ENCODE data around the gene OSBP2. TPM values are rescaled to one million over a fixed set of nuclear protein-coding genes. Genes with fewer than 3 reads are reported as not detected.

OSBP2 gene
- total and polyA plus RNA-seq, 10 of the 15 experiments (the other 5 are each of a cell fraction or from before 2014, with no cell fraction given) = 0.11 to 7.7 (median 3.6) TPM

DNA sequence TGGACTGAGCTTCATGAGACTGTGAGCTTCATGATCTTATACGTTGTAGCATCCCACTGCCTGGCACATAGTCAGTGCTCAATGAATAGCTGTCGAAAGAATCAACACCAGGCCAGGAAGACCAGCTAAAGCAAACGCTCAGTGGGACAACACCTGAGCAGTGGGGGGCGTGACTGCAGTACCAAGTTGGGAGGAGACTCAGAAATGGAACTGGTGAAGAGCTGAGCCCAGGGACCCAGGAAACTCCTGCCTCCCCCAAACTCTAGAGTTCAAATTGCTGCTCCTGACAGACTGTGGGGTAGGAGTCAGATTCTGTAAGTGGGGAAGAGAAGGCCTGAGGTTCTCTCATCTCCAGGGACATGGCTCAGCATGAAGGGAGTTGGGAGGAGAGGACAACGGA, 214.6 kb downstream of the OSBP2 start (continued):
- TF ChIP-seq, protein P1, sequence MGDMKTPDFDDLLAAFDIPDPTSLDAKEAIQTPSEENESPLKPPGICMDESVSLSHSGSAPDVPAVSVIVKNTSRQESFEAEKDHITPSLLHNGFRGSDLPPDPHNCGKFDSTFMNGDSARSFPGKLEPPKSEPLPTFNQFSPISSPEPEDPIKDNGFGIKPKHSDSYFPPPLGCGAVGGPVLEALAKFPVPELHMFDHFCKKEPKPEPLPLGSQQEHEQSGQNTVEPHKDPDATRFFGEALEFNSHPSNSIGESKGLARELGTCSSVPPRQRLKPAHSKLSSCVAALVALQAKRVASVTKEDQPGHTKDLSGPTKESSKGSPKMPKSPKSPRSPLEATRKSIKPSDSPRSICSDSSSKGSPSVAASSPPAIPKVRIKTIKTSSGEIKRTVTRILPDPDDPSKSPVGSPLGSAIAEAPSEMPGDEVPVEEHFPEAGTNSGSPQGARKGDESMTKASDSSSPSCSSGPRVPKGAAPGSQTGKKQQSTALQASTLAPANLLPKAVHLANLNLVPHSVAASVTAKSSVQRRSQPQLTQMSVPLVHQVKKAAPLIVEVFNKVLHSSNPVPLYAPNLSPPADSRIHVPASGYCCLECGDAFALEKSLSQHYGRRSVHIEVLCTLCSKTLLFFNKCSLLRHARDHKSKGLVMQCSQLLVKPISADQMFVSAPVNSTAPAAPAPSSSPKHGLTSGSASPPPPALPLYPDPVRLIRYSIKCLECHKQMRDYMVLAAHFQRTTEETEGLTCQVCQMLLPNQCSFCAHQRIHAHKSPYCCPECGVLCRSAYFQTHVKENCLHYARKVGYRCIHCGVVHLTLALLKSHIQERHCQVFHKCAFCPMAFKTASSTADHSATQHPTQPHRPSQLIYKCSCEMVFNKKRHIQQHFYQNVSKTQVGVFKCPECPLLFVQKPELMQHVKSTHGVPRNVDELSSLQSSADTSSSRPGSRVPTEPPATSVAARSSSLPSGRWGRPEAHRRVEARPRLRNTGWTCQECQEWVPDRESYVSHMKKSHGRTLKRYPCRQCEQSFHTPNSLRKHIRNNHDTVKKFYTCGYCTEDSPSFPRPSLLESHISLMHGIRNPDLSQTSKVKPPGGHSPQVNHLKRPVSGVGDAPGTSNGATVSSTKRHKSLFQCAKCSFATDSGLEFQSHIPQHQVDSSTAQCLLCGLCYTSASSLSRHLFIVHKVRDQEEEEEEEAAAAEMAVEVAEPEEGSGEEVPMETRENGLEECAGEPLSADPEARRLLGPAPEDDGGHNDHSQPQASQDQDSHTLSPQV (IDR thresholded peaks at IDR 0.05) = no peak
- TF ChIP-seq SUPT20H (IDR thresholded peaks at IDR 0.05; ENCODE audit: borderline replicate concordance, control insufficient read depth, low read depth, low read length) (no peak), CBX3 (IDR thresholded peaks at IDR 0.05; ENCODE audit: borderline replicate concordance, low read depth) (no peak)

DNA sequence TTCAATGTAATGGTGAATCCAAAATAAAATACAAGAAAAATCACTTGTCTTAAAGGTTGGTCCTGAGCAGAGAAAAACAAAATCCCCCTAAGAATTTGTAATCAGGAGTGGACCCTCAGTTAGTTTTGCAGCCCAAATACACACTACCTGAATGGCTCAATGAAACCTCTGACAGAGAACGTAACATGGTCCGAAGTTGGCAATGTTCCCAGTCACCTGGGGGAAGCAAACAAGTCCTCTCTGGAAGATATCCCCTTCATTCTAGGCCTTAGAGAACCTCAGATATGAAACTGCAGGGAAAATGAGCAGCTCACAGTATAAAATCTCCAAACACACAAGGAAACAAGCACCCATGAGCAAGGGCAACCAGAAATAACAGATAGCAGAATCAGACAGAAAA, 215.7 kb downstream of the OSBP2 start:
- intact Hi-C loops (cut with micrococcal nuclease; ENCODE audit: unreplicated experiment) (no loop called here), in situ Hi-C loops (cut with MboI) (loop anchor here (25.0 kb wide), 2 partner anchors 148 to 273 kb away; partner anchors contain the start of gene SLC35E4)
- Histone ChIP-seq H3K4me3 (no peak overlapping the region), H2AFZ (ENCODE audit: control insufficient read depth, low read depth, low read length) (no peak overlapping the region), H3K36me3 (ENCODE audit: control insufficient read depth in 2 of 2, insufficient read depth in 2 of 2, low read length in 1 of 2) (peaks cover 0 to 3% of the 10 kb centered on the region in 2 experiments; a peak in 2 of 4 replicates), H3K9me3 (replicated peaks; ENCODE audit: control insufficient read depth, insufficient read depth, low read length) (no peaks in the 10 kb centered on the region; the same call in 2 of the 3 replicates), H3K27ac (ENCODE audit: control insufficient read depth, insufficient read depth) (no peak overlapping the region), H3K4me2 (ENCODE audit: control insufficient read depth, insufficient read depth) (no peak overlapping the region), H3K9ac (ENCODE audit: control insufficient read depth, insufficient read depth, low read length) (no peak overlapping the region), H3K79me2 (ENCODE audit: control insufficient read depth, insufficient read depth, low read length) (no peaks in the 10 kb centered on the region), H3K27me3 (replicated peaks in 1 of 2; ENCODE audit: control insufficient read depth in 2 of 2, insufficient read depth in 2 of 2, low read length in 1 of 2) (no peaks in the 10 kb centered on the region), H4K20me1 (ENCODE audit: control insufficient read depth, insufficient read depth) (no peaks in the 10 kb centered on the region), H3K4me1 (ENCODE audit: control insufficient read depth, insufficient read depth, low read length) (no peaks in the 10 kb centered on the region)
- ChIA-PET SMC1A (ENCODE audit: uncharacterized antibody, unreplicated experiment) (interaction anchor here (0.7 to 2.1 kb wide), 3 partner anchors 10 to 16 kb away, joined by 3 to 7 read pairs (median 3); no protein-coding TSS in a partner anchor), POLR2A (no interaction called here), RAD21 (ENCODE audit: unreplicated experiment) (no interaction called here), CTCF (interaction anchor here (1.0 to 5.9 kb wide), 6 partner anchors 11 to 466 kb away, joined by 3 to 45 read pairs (median 4); no protein-coding TSS in a partner anchor)
- no peak for DNase-seq (ENCODE audit: low read depth, low spot score)
- no peak for ATAC-seq
- WGBS (ENCODE audit: insufficient coverage, insufficient replicate concordance, low lambda C conversion rate, missing lambda C conversion rate) = 53% methylated on average over 2 of the region's 2 CpGs
- TSS peak; percentile 37 for BruUV-seq (replicated peaks)
- FAIRE-seq = no peak
- no peak for TF ChIP-seq EZH2 (IDR thresholded peaks at IDR 0.05; ENCODE audit: borderline replicate concordance, control insufficient read depth, low read depth, low read length)
- TF ChIP-seq TCF7 (IDR thresholded peaks at IDR 0.05; ENCODE audit: borderline replicate concordance) = no peak
- TF ChIP-seq, protein P2, sequence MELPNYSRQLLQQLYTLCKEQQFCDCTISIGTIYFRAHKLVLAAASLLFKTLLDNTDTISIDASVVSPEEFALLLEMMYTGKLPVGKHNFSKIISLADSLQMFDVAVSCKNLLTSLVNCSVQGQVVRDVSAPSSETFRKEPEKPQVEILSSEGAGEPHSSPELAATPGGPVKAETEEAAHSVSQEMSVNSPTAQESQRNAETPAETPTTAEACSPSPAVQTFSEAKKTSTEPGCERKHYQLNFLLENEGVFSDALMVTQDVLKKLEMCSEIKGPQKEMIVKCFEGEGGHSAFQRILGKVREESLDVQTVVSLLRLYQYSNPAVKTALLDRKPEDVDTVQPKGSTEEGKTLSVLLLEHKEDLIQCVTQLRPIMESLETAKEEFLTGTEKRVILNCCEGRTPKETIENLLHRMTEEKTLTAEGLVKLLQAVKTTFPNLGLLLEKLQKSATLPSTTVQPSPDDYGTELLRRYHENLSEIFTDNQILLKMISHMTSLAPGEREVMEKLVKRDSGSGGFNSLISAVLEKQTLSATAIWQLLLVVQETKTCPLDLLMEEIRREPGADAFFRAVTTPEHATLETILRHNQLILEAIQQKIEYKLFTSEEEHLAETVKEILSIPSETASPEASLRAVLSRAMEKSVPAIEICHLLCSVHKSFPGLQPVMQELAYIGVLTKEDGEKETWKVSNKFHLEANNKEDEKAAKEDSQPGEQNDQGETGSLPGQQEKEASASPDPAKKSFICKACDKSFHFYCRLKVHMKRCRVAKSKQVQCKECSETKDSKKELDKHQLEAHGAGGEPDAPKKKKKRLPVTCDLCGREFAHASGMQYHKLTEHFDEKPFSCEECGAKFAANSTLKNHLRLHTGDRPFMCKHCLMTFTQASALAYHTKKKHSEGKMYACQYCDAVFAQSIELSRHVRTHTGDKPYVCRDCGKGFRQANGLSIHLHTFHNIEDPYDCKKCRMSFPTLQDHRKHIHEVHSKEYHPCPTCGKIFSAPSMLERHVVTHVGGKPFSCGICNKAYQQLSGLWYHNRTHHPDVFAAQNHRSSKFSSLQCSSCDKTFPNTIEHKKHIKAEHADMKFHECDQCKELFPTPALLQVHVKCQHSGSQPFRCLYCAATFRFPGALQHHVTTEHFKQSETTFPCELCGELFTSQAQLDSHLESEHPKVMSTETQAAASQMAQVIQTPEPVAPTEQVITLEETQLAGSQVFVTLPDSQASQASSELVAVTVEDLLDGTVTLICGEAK (IDR thresholded peaks at IDR 0.05; ENCODE audit: borderline replicate concordance) = no peak
- TF ChIP-seq EP300 (IDR thresholded peaks at IDR 0.05; ENCODE audit: borderline replicate concordance in 1 of 2, control insufficient read depth in 1 of 2, low read depth in 2 of 2, low read length in 2 of 2) = no peak
- TF ChIP-seq, protein P3, sequence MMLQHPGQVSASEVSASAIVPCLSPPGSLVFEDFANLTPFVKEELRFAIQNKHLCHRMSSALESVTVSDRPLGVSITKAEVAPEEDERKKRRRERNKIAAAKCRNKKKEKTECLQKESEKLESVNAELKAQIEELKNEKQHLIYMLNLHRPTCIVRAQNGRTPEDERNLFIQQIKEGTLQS (IDR thresholded peaks at IDR 0.05; ENCODE audit: borderline replicate concordance, extremely low read depth, low read depth, low read length) = no peak
